H54 (cell line): ENCODE measurements around the gene TEC.
A peak's percentile ranks its signal among the peaks of the same experiment; 100 is the strongest.
"Not testable (repeated sequence)": the region's sequence is repeated elsewhere in the genome, so short reads cannot be mapped to it uniquely, and the experiment has no call there.

Experiments used
- DNase-seq: peaks from one replicate; pipeline ENCODE4 v3.0.0; 2011; ENCODE audit warnings: low spot score, mixed read lengths; ENCODE audit not compliant: insufficient read length
- FAIRE-seq: peaks from 3 replicates; lab custom pipeline; 2011; peaks lifted over from hg19 to GRCh38; lab: Jason Lieb, UNC
- POLR2A ChIP-seq: IDR thresholded peaks from 2 replicates; pipeline ENCODE4 v1.6.1; 2011; ENCODE audit warnings: low read depth, mild to moderate bottlenecking, low read length

TEC gene

GRCh38 chr4:48184882-48185281 is 84.8 kb downstream of the TEC start:
- DNase-seq (no peak), FAIRE-seq (no peak)
- TF ChIP-seq POLR2A = no peak

DNA sequence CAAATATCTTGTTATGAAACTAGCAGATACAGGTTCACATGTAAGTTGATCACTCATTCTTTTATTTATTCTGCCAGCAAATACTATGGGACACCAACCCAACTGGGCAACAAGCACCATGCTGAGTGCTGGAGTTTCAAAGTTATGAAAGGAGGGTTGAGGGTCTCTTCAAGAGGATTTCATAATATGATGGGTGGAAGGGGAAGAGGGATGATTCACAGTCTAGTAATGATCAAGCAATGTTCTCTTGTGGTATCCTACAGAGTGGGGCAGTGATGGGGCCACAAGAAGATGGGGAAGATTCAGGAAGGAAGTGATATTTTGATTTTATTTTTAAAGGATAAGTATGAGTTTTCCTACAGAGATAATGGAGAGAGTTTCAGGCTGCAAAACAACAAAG is 89.4 kb downstream of the TEC start:
- TF ChIP-seq POLR2A = no peak
- DNase-seq = no peak
- no peak for FAIRE-seq

GRCh38 chr4:48178931-48179330 is 90.7 kb downstream of the TEC start:
- TF ChIP-seq POLR2A = no peak
- FAIRE-seq = no peak
- DNase-seq = no peak

DNA sequence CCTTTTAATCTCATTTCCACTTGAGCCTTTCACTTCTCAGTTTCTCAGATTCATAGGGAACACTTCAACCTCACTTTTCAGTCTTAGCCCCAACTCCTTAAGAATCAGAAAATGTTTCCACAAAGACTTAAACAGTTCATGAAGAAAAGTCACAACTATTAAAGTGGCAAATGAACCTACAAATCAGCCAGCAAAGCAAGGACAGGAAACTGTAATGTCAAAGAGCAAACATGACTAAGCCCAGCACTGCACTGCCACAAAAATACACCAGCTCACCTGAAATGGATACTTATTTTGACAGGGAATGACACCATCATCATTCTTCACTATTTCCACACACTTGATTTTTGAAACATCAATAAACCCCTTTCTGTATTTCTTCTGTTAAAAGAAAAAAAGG is 93.8 kb downstream of the TEC start:
- no peak for TF ChIP-seq POLR2A
- FAIRE-seq (no peak), DNase-seq (no peak)

GRCh38 chr4:48175328-48175727 is 94.3 kb downstream of the TEC start:
- no peak for TF ChIP-seq POLR2A
- FAIRE-seq (no peak), DNase-seq (no peak)

GRCh38 chr4:48173056-48173991 is 96.3 kb downstream of the TEC start:
- DNase-seq = peak; percentile 33
- peak; percentile 60 for FAIRE-seq
- no peak for TF ChIP-seq POLR2A

GRCh38 chr4:48172651-48173050 is 97.0 kb downstream of the TEC start:
- DNase-seq (no peak), FAIRE-seq (no peak)
- TF ChIP-seq POLR2A = no peak

DNA sequence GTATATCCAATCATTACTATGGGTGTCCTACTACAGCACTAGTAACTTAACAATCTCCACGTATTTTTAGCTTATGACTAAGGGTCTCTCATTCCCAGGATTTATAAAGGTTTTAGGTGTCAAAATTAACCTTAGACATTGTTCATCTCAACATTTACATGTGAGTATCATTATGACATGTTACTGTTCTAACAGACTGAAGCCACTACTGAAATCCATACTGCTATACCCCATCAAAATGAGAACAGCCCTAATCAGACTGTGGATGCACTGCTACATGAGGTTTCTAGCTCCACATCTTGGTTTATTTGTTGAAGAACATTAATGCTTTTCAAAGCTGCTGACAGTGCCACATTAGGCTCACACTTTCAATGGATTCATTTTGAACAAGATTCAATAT is 100.0 kb downstream of the TEC start:
- DNase-seq = no peak
- no peak for TF ChIP-seq POLR2A
- FAIRE-seq = no peak

DNA sequence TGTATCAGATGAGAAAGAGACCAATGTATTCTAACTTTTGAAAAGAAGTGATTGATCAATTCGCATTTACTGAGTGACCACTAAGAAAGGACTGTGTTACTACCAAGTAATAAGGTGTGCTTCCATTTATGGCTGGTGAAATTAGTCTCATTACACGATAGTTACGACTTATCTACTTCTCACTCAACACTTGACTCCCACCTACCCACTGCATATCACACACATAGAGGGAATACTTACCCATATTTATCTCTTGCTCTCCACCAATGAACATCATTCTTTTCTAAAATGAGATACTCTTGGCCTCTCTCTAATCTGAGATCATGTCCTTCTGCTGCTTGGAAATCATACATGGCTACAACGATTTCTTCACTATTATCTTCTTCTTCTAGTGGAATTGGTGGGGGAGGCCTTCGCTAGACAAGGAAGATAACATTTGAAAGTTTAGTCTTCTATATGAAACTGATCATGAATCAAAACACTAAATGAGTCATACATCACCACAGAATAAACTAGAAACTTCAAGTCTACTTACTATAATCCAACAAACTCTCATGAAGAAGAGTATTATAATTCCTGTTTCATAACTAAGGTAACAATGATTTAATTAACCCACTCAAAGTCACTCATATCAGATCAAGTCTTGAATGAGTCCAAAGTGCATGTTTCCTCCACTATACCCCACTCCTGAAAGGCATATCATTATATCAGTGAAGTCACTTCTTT is 101.9 kb downstream of the TEC start:
- no peak for TF ChIP-seq POLR2A
- DNase-seq = no peak
- no peak for FAIRE-seq

DNA sequence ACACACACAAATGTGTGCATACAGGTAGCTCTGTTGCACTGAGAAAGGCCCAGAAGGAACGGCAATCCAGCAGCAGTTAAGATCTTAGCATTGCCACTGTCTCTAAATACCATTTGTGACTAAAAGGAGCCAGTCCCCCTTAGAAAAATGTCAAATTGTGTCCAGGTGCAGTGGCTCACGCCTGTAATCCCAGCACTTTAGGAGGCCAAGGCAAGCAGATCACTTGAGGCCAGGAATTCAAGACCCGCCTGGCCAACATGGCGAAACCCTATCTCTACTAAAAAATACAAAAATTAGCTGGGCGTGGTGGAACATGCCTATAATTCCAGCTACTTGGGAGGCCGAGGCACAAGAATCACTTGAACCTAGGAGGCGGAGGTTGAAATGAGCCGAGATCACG is 105.1 kb downstream of the TEC start:
- not testable (repeated sequence) for DNase-seq, FAIRE-seq

DNA sequence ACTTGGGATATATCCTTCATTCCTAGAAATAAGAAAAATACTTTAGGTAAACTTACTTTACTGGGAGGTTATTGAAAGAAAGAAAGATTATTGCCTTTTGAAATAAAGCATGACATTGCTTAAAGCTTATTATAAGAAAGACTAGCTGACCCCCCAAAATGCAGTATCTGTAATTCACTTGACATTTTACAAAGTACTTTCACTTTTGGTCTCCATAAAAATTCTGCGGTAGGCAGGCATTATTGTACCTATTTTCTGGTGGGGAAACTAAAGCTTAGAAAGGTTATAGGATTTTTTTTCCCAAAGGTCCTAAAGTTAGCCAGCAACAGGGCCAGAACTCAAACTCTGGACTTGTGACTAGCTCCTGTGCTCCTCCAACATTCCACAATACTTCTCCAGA is 105.9 kb downstream of the TEC start:
- TF ChIP-seq POLR2A = no peak
- FAIRE-seq = no peak
- no peak for DNase-seq

DNA sequence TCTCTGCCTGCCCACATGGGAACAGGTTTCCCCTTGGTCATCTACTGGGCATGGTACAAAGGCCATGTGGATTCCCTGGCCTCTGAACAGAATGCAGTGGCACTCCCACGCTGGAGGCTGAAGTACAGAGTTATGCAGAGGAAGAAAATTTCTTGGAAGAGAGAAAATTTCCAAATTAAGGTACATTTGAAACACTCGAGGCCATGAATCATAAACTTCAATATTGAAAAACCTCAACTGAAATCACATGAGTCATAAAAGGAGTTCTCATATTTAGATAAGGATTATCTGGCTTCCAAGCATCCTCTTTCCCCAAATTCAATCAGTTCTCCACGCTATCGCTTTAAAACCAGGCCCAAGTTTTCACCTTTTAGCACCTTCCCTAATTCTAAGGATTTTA is 107.5 kb downstream of the TEC start:
- no peak for FAIRE-seq
- TF ChIP-seq POLR2A = no peak
- DNase-seq = no peak

- FAIRE-seq = no peak
- no peak for TF ChIP-seq POLR2A
- no peak for DNase-seq
These were observed 112.4 kb downstream of the TEC start for GRCh38 chr4:48157271-48157670.

DNA sequence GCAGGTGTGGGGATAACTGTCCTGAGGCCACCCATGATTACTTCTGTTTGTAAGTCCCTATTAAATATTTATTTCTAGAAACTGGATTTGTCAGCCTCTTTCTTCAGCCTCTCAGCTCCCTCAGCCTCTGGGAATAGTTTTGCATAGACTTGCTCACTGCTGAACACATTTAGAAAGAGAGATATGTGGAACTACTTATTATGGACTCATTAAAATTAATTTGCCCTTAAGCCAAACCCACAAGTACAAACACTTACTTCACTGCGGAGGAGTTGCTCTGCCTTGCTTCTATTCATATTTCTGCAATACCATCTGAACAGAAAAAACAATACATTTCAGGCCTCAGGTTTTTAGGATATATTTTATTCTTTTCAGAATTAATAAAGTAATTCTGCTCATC is 113.2 kb downstream of the TEC start:
- DNase-seq (no peak), FAIRE-seq (no peak)
- no peak for TF ChIP-seq POLR2A
